HG03159 (cell line): ENCODE results near the gene TNK1.
"Not testable (repeated sequence)": the region's sequence is repeated elsewhere in the genome, so short reads cannot be mapped to it uniquely, and the experiment has no call there.

Experiments used
- ATAC-seq: cut with Tn5 transposase; IDR thresholded peaks from one replicate; pipeline ENCODE4 v1.9.1; 2021; ENCODE audit warnings: mild to moderate bottlenecking, moderate library complexity; ENCODE audit not compliant: unreplicated experiment

The TNK1 gene

DNA sequence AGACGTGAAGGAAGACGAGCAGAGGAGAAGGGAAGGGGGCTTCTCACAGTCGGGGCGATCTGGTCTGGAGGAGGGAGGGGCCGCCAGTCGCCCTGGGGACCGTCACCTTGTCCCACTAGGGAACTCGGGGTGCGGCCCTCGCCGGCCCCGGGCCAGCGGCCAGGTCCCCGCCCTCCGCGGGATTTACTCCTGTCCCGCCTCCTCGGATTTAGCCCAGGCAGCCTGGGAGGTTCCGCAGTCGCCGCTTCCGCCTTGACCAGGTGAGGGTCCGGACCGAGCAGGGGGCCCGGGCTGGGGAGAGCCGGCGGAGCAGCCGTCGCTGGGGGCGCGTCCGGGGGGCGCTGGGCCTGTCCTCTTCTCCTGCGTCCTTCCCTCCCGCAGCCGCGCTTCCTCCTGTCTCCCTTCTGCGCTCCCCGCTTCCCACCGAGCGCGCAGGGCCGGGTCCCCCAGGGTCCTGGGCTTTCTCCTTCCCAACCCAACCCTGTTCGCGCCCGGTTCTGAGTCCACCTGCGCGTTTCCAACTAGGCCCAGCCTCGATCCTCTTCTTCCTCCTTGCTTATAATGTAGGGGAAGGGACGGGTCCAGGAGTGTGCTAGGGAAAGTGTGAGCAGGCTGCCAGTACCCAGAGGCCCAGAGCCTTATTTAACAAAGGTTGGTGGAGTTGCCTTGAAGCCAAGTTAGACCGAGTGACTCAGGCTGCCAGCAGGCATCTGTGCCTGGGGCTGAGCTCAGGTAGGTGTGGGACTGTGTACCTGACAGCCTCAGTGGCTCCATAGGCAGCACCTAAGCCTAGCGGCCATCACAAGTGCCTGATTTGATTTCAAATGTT, at the start of gene TNK1:
Gene TNK1, plus strand, starts transcription at position 235 of the 829 bp plus-strand sequence. CDS start 1,838 bp downstream, outside the sequence.
- ATAC-seq = no peak

GRCh38 chr17:7332111-7332510, 48.8 kb upstream of the TNK1 start:
- no peak for ATAC-seq

- not testable (repeated sequence) for ATAC-seq
Observed at GRCh38 chr17:7332600-7333069, 48.3 kb upstream of the TNK1 start.

DNA sequence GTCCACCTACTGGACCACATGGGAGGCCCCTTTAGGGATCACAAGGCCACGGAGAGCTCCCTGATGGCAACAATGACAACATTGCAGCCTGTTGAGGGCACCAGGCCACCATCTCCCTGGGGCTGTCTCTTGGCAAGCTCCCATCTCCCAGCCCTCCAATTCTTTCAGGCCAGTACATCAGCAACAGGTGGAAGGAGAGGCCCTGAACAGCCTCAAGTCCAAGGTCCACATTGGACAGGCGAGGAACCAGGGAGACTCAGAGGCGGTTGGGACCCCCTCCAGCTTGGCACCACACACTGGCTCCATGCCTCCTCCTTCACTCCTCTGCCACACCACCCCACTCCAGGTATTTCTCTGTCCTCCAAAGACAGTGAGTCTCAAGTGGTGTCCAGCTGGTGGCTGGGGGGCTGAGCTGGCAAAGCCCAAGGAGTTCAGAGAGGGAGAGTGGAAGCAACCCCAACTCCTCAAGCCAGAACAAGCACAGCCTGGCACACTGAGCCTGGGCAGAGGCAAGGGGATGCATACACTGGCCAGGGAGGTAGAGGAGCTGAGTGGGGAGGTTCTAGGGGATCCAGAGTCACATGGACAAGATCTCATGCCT, 45.9 kb upstream of the TNK1 start:
- ATAC-seq = no peak

DNA sequence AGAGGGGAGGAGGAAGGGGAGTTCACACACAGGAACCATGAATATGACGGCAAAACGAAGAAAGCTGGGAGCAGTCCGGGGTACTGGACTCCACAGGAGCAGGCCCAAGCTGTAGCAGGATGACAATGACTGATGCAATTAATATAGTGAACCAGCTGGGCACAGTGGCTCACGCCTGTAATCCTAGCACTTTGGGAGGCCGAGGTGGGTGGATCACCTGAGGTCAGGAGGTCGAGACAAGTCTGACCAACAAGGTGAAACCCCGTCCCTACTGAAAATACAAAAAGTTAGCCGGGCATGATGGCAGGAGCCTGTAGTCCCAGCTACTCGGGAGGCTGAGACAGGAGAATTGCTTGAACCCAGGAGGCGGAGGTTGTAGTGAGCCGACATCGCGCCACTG, 45.1 kb upstream of the TNK1 start:
- ATAC-seq = not testable (repeated sequence)

DNA sequence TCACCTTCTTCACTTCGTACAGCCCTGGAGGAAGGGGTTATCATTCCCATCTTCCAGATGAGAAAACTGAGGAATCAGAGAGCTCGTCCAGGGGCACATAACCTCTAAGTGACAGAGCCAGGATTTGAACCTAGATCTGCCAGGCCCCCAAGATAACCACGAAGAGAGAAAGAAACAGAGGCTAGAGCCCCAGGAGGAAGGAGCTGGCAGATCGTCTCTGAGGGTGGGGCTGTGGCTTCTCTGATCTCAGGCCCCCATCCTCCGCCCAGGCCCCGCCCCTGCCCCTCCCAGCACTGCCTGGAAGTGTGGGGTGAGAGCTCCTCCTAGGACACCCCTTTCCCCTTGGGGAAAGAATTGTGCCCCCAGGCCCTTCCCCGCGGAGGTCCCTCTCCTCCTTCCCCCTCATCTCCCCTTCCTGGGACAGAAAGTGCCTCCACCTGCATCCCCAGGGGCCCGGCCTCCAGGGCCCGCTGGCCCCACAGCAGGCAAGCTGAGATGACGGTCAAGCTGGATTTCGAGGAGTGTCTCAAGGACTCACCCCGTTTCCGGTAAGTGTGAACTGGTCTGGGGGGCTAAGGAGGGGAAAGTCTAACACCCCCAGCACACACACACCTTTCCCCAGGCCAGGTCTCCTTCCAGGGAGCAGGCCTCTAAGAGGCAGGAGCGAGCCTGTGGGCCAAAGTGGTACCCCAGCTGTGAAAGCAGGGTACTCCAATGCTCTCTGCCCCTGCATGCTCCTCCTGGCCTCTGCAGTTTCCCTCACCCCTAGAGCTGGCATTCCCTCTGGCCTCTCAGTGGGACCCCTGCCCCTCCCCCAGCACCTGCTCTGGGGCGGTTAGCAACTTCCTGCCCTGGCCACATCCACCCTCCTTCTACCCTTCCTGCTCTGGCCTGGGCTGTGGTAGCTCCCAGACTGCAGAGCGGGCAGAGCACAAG, 44.4 kb upstream of the TNK1 start, which contains the start of gene ACAP1:
Gene ACAP1, plus strand, starts transcription at position 290 of the 936 bp plus-strand sequence. Its CDS starts 206 bp downstream, at position 496.
- ATAC-seq = no peak

DNA sequence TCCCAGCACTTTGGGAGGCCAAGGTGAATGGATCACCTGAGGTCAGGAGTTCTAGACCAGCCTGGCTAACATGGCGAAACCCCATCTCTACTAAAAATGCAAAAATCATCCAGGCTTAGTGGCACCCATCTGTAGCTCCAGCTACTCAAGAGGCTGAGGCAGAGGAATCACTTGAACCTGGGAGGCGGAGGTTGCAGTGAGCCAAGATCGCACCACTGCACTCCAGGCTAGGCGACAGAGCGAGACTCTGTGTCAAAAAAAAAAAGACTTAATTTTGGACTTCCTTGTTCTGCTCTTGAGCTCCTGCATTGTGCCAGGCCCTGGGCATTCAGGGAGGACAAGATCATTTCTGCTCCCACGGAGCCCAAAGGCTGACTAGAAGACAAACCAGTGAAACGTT, 43.3 kb upstream of the TNK1 start:
- not testable (repeated sequence) for ATAC-seq

DNA sequence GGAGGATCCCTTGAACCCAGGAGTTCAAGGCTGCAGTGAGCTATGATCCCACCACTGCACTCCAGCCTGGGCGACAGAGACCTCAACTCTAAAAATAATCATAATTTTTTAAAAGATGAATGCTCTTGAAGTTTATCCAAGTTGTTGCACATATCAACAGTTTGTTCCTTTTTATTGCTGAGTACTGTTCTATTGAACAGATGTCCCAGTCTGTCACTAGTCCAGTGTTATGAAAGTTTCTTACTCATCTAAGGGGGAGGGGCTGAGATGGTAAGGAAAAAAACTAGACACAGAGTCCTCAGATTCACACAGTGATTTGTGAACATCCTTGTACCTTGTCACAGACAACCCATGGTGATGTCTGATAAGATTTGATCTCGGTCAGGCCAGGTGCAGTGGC, 40.7 kb upstream of the TNK1 start:
- no peak for ATAC-seq

- ATAC-seq = no peak
Observed at GRCh38 chr17:7341842-7342241, 39.0 kb upstream of the TNK1 start.

DNA sequence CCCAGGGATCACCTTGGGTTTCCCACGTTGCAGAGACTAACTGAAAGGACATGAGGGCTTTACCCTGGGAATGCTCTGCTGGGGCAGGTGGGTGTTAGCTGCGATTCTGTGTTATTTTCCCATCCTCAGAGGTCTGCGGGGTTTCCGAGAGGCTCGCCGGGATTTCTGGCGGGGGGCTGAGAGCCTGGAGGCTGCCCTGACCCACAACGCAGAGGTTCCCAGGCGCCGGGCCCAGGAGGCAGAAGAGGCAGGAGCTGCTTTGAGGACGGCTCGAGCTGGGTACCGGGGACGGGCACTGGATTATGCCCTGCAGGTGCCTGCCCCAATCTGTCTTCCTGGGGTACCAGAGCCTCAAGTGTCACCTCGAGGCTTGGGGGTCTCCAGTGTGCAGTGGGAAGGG, 37.6 kb upstream of the TNK1 start:
- ATAC-seq = no peak

DNA sequence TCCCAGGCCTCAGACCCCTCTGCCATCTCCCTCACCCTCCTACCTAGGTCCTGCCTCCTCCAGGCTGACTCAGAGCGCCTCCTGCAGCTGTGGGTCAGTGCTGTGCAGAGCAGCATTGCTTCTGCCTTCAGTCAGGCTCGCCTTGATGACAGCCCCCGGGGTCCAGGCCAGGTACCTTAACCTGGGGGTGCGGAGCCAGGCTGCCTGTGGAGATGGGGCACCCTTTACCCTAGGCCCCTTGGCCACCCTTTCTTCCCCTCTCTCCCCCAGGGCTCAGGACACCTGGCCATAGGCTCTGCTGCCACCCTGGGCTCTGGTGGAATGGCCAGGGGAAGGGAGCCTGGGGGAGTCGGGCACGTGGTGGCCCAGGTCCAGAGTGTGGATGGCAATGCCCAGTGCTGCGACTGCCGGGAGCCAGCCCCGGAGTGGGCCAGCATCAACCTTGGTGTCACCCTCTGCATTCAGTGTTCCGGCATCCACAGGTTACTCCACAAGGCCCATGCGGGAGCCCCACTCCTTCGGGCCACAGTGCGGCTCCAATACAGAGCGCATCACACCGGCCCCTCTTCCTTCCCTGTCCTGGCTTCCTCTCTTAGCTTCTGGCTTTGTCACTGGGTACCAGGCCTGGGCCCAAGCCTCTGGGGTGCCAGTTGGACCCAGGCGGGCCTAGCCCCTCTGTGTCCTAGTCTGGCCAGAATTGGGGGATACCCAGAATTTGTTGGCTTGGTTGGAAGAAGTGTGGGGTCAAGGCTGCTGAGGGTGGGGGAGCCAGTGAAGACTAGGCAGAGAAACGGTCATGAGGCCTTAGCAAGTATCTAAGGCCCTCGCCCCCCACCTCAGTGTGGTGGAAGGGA, 33.9 kb upstream of the TNK1 start:
- ATAC-seq = no peak

GRCh38 chr17:7347630-7348477, 33.0 kb upstream of the TNK1 start:
- no peak for ATAC-seq

- no peak for ATAC-seq
Observed at GRCh38 chr17:7348478-7349242, 32.2 kb upstream of the TNK1 start.

DNA sequence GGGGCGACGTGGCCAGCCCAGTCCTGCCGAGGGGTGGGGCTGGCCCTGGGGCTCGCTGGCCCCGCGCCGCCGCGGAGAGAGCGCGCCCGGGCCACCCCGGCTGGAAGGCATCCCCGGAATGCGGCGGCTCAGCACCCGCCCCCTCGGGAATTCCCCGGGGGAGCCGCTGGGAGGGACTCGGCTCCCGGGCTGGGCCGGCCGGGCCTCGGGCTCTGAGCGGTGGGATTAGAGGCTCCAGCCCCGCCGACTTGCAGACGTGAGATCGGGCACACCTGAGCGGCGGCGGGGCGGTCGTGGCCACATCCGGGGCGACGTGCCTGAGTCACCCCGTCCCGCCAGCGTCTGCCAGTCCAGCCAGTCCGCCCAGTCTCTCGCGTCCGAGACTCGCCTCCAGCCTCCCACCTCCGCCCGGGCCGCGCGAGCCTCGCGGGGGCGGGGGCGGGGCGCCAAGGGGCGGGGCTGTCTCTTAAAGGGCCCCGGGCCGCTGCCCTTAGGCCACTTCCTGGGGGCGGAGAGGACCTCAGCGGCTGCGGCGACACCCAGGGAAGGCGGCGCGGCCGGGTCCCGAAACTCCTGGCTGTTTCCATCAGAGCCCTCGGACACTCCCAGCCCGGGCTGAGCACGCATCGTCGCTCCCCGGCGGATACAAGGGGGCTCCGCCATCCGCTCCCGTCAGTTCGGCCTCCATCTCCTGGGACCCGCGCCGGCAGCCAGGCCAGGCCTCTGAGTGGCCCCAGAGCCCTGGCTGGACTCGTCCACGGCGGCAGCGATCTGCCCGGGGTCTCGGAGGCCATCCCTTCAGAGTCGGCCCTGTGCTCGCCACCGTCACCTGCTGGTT, 29.0 kb upstream of the TNK1 start, which contains the start of gene KCTD11:
Gene KCTD11, plus strand, starts transcription at position 498 of the 838 bp plus-strand sequence.
- peak; percentile 48 for ATAC-seq

DNA sequence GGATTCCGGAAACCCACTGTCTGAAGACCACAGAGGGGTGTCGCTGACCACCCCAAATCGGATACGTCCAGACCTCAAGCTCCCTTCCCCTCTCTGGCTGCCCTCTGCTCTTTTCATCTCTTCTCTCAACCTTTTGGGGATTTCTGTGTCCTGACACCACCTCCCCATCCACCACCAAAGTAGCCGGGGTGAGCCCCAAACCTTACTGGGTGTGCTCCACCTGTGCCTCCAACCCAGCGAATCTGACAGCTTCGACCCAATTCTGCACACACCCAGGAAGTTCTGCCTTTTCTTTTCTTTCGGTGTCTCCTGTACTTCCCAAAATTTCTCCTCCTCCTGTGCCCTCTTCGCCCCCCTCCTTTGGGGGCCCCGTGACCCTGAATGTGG, 28.4 kb upstream of the TNK1 start:
- no peak for ATAC-seq

GRCh38 chr17:7352910-7353635, 27.8 kb upstream of the TNK1 start:
- ATAC-seq = no peak
